Raji (cell line): ENCODE results near the gene TLE1.

Experiments used
- POLR2A ChIP-seq: IDR thresholded peaks from 2 replicates; pipeline ENCODE4 v1.6.1; 2011; ENCODE audit warnings: low read depth, low read length, control low read depth; ENCODE audit not compliant: insufficient read depth

Gene TLE1

DNA sequence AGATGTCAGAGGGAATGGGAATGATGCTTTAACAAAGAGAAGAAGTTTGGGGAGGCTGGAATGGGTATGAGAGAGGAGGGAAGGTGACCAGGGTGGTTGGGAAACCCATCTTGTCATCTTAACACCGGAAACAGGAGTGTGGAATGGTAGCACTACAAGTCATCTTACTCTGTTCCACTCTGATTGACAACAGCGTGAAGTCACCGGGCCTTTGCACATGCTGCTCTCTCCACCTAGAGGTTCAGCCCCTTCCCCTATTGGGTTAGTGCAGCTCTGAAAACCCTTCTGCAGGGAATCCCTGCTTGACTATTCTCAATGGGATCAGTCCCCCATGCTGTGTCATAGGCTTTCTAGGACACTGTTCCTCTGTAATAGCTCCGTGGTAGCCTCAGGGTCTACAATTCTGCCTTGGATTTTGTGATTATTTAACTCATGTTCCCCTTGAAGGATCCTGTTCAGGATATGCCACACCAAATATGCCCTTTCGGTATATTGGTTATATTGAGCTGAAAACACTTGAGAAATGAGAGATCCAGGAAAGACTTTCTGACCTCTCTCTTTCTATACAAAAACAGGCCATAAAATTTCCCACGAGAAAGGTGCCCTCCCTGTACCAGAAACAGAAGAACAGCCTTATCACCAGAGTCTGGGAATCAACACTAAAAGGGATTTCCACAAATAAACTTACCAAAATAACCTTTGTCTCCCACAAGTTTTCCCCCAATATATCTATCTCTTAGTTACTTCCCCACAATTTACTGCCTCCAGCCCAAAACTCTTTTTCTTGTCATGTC lies 86.3 kb downstream of the TLE1 start:
- TF ChIP-seq POLR2A: no peak

DNA sequence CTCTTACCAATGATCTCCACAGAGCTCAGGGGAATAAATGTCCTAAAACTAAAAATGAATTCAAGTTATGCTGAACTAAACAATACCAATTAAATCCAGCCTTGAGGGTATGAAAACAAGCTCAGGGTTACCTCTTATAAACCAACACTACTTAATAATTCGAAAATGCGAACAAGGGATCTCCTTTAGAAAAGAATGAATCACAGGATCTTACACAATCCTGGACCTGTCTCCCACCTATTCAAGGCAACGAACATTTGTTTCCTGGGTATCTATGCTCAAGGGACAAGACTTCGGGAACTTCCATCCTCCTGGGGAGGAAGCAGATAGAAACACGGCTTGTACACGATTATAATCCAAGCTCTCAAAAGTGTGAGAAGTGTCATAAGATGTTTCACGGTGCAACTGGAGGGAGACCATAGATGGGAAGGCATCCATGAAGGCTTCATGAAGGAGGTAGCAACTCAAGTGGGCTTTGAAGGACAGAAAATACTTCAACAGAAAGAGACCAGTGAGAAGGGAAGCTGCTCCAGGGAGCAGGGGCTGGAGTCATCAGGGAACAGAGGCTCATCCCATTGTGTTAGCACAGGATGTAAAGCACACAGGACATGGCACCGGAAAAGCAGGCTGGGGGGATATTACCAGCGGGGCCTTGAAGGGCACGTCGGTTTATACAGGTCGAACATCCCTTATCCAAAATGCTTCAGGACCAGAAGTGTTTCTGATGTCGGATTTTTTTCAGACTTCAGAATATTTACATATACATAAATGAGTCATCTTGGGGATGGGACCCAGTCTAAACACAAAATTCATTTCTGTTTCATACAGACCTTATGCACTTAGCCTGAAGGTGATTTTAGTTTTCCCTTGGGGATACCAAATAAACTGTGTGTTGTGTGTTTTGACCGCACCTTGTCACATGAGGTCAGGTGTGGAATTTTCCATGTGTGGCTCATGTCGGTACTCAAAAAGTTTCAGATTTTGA lies 87.4 kb downstream of the TLE1 start:
- TF ChIP-seq POLR2A: no peak

DNA sequence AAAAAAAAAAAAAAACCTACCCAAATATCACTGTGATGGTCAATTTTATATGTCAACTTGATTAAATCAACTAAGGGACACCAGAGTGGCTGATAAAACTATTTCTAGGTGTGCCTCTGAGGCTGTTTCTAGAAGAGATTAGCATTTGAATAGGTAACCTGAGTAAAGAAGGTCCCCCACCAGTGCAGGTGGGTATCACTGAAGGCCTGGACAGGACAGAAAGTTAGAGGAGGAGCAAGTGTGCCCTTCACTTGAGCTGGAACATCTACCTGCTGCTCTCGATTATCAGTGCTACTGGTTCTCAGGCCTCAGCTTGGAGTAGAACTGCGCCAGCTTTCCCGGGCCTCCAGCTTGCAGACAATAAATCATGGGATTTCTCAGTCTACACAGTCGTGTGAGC lies 88.7 kb downstream of the TLE1 start:
- no peak for TF ChIP-seq POLR2A

DNA sequence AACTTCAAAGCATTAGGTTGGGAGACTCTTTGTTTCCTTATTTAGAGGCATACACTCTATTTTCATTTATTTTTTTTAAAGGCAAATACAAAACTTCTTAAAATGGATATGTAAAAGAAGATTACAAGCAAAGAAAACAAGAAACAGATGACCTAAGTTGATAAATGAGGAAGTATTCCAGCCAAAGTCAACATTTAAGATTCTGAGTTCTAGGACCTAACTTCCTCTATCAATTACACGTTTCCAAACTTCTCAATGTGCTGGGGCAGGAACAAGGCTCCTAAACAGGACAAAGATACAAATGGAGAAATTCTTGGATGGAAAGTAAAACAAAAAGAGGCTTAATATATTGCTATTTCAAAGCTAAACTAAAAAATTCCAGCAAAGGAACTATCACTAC lies 89.5 kb downstream of the TLE1 start:
- TF ChIP-seq POLR2A: no peak

DNA sequence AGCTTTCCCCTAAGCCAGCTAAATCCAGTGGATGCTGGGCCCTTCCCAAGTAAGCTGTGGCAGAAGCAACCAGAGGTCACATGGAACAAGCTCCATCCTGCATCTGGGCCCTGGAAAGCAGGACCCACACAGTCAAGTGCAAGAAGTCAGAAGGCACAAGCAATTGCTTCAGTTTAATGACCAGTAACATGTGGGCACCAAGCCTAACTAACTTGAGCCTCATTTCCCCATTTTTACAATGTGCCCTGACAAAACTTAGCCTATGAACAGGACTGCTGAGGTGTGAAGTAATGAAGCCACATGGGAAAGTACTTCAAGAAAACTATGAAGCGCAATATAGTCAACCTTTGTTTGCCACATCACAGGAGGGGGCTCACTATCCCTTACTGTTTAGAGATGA lies 90.5 kb downstream of the TLE1 start:
- no peak for TF ChIP-seq POLR2A

DNA sequence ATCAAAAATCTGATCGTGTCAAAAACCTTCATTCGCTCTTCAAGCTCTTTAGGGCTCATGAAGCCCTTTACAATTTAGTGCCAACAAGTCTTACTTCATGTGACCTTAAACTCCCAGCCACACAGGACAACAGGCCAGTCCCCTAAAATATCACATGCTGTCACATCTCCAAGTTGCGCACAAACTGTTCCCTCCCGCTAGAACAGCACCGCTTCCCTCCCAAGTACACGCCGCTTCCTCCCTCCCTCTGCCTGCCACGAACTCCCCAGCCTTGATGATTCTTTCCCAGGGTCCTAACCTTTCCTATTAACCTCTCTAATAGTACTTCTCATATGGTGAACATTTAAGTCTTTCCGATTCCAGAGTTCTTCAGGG lies 91.2 kb downstream of the TLE1 start:
- TF ChIP-seq POLR2A: no peak

DNA sequence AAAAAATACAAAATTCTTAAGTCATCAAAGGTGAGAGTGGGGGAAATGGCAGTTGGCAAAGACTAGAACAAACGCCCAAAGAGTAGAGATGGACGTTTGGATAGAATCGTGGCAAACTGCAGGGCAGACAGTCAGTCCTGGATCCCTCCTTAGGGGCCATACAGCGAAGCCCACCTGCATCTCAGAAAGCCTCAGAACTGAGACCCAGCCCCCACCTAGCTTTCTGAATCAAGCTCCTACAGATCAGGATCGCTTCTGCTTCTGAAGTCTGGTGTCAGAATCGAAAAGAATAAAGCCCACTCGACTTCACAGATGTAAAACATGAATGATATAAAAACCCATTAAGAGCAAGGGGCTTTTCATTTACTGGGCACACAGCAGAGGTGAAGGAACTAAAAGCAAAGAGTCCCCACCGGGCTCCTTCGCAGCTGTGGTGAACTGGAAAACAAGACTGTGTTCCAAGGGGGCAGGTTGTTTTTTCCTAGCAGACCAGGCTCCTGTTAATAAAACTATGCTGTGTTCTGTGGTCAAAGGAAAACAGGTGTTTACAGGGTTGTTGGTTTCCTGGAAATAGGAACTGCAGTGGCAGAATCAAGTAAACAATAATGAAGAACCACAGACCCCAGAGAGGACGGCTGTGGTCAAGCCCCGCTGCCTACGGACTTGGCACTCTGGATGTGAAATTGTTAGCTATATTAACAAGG lies 91.8 kb downstream of the TLE1 start:
- TF ChIP-seq POLR2A: no peak

DNA sequence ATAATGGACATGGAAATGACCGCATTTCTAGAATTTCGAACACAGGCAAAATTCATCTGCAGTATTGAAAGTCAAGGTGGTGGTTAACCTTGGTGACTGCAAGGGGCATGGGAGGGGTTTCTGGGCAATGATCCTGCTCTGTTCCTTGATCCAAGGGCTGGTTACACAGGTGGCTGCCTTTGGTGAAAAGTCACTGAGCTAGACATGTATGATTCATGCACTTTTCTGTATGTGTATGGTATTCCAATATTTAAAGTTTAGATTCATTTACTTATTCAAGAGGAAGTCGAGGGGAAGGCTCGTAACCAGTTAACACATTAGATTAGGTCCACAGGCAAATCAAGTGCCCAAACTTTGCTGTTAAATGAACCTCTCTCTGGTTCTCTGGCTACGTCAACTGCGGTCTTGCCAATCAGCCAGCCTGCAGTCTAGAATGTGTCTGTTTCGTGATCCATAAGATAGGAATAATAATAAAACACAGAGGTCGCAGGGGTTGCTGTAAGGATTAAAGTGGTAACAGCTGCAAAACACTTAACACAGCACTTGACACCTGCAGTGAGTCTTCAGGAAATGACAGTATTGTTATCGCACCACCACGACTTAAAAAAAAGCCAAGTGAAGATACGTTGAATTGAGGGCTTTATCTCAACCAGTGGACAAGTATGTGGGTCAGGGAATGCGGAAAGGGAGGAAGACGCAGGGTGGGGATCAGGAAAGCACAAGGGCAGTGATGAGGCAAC lies 92.5 kb downstream of the TLE1 start:
- TF ChIP-seq POLR2A: no peak

DNA sequence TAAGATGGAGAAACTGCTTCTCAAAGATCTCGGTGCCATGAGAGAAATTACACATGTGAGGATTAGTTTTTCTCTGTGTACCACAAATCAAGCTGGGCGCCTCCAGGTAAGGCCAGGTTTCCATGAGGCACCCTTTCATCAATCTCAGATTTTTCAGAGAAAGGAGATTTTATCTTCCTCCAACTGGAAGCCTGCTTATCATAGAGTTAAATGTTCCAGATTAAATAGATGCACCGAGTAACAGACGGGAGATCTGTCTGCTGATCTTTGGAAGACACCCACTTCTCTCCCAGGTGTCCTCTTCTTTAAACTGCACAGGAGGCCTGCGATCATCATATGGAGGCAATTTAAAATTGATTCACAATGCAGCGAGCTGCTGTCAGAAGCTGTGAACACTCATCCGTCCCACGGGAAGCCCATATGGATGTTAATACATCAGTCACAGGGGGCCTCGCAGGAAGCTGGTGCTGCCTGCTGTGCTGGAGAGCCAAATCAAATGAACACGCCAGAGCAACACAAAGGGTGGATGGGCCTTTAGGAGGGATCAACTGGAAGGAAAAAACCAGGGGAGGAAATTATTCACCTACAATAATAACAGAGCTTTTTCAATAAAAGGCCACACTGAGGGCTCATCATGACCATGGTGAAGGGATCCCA lies 93.3 kb downstream of the TLE1 start:
- TF ChIP-seq POLR2A: no peak

DNA sequence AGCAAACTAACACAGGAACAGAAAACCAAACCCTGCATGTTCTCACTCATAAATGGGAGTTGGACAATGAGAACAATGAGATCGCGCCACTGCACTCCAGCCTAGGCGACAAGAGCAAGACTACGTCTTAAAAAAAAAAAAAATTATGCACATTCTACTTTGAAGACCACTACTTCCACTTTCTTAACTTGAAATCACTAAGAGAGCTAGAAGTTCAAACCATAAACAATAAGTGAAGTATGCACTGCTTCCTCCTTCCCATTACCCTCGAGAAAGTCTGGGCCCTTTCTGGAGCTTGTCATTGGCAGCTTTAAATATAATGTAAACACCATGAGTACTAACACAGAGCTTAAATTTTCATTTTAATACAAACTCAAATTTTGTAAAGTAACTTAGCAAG lies 94.9 kb downstream of the TLE1 start:
- TF ChIP-seq POLR2A: no peak

DNA sequence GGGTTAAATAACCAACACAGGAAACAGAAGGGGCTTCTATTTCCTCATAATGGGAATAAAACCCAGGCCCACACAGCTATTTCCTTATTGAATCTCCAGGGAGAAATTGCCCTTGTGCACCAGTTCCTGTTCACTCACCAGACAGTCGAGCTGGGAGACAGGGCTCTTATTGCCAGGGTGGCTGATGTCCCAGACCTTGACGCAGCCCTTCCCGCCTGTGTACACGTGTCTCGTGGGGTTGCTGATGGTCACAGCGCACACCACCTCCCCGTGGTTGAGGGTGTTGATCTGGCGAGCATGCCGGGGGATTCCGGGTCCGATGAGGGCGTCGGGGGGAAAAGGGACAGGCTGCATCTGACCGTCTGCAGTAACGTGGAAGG lies 96.5 kb downstream of the TLE1 start:
- TF ChIP-seq POLR2A: no peak

DNA sequence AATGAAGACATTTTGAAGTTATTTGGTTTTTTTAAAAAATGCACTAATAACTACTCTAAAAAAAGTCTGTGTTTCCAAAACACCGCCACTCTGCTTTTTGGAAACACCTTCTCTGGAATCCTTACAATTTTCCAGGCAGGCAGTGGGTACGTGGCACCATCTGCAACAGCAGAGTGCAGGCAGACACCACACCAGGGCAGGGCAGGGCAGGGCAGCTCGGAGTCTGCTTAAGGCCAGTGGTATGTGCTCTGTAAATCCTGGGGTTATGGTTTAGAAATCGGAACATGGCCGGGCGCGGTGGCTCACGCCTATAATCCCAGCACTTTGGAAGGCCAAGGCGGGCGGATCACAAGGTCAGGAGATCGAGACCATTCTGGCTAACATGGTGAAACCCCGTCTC lies 97.6 kb downstream of the TLE1 start:
- TF ChIP-seq POLR2A: no peak

DNA sequence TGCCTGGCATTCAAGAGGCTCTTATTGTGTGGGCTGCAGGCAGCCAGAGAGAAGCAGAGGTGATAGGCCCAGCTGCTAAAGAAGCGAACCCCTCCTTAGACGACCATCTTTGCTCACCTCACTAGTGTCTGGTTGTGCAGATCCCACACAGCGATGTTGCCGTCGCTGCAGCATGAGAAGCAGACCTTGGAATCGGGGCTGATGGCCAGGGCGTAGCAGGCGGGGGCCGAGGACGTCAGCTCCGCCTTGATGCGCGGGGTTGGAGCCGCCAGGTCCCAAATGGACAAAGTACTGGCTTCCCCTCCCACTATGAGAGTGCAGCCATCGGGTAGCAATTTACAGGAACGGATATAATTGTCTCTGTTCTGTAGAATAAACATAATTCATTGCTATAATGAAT lies 98.7 kb downstream of the TLE1 start:
- TF ChIP-seq POLR2A: no peak

DNA sequence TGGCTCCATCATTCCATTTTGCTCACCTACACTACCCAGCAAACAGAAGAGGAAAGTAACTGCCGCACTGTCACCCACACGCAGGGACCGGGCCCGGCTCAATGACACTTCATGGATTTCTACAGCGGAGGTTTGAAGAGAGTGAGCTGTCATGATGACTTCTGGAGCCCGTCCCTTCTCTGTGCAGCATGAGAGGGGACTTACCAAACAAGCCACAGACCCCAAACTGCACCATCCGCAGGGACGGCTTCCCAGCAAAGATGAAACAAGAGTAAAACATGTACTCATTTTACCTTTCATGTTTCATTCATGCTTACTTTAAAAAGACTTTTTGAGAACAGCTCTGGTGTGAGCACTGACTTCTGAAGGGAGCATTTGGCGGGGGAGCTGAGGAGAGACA lies 99.5 kb downstream of the TLE1 start:
- no peak for TF ChIP-seq POLR2A
